Ovary (tissue), 9 donors: ENCODE results near the gene LGR6. TPM values are rescaled to one million over a fixed set of nuclear protein-coding genes. Genes with fewer than 3 reads are reported as not detected.

ENCODE experiments used
- DNase-seq, 5 donors: peaks; one replicate each; pipeline ENCODE4 v3.0.0-alpha.2; 2019 to 2020
- H3K27ac ChIP-seq, 2 donors: fragments of 200-600 bp; one replicate each; pipeline versions ENCODE4 v1.5.1 to v1.8.0; 2019 to 2022
- H3K27me3 ChIP-seq: fragments of 200-600 bp; one replicate; pipeline ENCODE4 v1.8.0; 2022
- H3K36me3 ChIP-seq: fragments of 200-600 bp; sonication (generic); one replicate; pipeline ENCODE4 v1.5.1; 2019
- H3K4me1 ChIP-seq: one replicate; pipeline ENCODE4 v1.8.1; 2013; ENCODE audit warnings: mild to moderate bottlenecking, moderate library complexity; ENCODE audit not compliant: insufficient read depth
- H3K4me3 ChIP-seq: fragments of 200-600 bp; sonication (generic); one replicate; pipeline ENCODE4 v1.5.1; 2017
- H3K9me3 ChIP-seq, 2 donors: fragments of 200-600 bp in 1 of 2; sonication (generic) in 1 of 2; one replicate each; pipeline versions ENCODE4 v1.5.1 to v1.8.1; 2013 to 2019; ENCODE audit warnings: mild to moderate bottlenecking in 1 of 2, moderate library complexity in 1 of 2
- CTCF ChIP-seq, 3 donors: fragments of 450-650 bp in 2 of 3; fragments of 200-600 bp in 1 of 3; IDR thresholded peaks; one replicate each; pipeline versions ENCODE4 v1.5.1 to v1.8.0; 2016 to 2022; ENCODE audit warnings: antibody characterized with exemption in 3 of 3, mild to moderate bottlenecking in 1 of 3
- EP300 ChIP-seq: sonication (generic); formaldehyde crosslinking; IDR thresholded peaks from one replicate; pipeline ENCODE4 v1.6.1; 2017; ENCODE audit warnings: antibody characterized with exemption
- POLR2A ChIP-seq: fragments of 450-650 bp; IDR thresholded peaks from one replicate; pipeline ENCODE4 v1.6.1; 2017; ENCODE audit warnings: antibody characterized with exemption, mild to moderate bottlenecking, moderate library complexity
- WGBS, 3 donors: extraction: QIAGEN DNeasy Blood & Tissue Kit in 1 of 3; methylation state at CpG; one replicate each; pipeline versions ENCODE4 v1.1.5 to v1.1.7; 2013 to 2017; 5-methylcytosine and 5-hydroxymethylcytosine counted together
- intact Hi-C, 4 donors: fragments of 100-400 bp; cut with DNase I; formaldehyde crosslinking; loops; one replicate each; pipeline versions ENCODE4 v1.11.0 to v1.15.1; 2022 to 2023
- polyA plus RNA-seq, 2 donors: library from polyadenylated mRNA; stranded (reverse); fragments of 200-250 nt in 1 of 2; fragments of 350-450 nt in 1 of 2; fragmentation: Illumina TruSeq in 1 of 2; extraction: RNeasy Lipid Tissue Mini Kit (QIAGEN cat#74804) in 1 of 2; gene quantifications; one replicate each; pipeline ENCODE4 v1.2.3, GENCODE V29; 2013 to 2014
- total RNA-seq, 7 donors: library from RNA; depleted of rRNA in 2 of 7; stranded (reverse); fragments of >200 nt in 2 of 7; fragmentation: NEBNext Ultra II Directional in 3 of 7; extraction: Animal tissue kit (Norgen Biotek cat#: 25700) in 3 of 7; gene quantifications; one replicate each; pipeline versions ENCODE4 v1.1.0 to v1.2.4, GENCODE V29; 2016 to 2023
- donor health status: DM: no; HTN: no; CAD: no; lungs with moderate emphysema.
- donor health status: DM: no; HTN: no; CAD: no.
- donor health status: Bipolar disorder and iron deficiency.
- donor health status: DM: yes; HTN: yes; CAD: no.
- donor health status: DM: no; HTN: no; CAD: no.
- donor health status: DM: yes; HTN: yes; CAD: no.

LGR6 gene
- total and polyA plus RNA-seq, 9 donors, result 0.24 to 12.4 (median 1.4) TPM

- Histone ChIP-seq H3K27me3 (no peaks in the 10 kb centered on the region), H3K36me3 (no peaks in the 10 kb centered on the region), H3K4me1 (no peaks in the 10 kb centered on the region), H3K4me3 (no peak overlapping the region), H3K27ac (no peak overlapping the region), H3K9me3 (no peaks in the 10 kb centered on the region)
- TF ChIP-seq EP300 (no peak), CTCF (IDR thresholded peaks at IDR 0.05) (no peak), POLR2A (no peak)
- 28 to 52% (median 36%) methylated on average over 2 of the region's 2 CpGs for WGBS, 3 donors
- intact Hi-C loops, result no loop called here
- no peak for DNase-seq
These were observed 56.2 kb downstream of the LGR6 start for GRCh38 chr1:202249846-202250245.

GRCh38 chr1:202250982-202251381 lies 57.4 kb downstream of the LGR6 start:
- TF ChIP-seq POLR2A (no peak), EP300 (no peak), CTCF (IDR thresholded peaks at IDR 0.05) (no peak)
- Histone ChIP-seq H3K27ac (no peak overlapping the region), H3K36me3 (no peaks in the 10 kb centered on the region), H3K4me3 (no peak overlapping the region), H3K27me3 (no peaks in the 10 kb centered on the region), H3K4me1 (peaks cover 3% of the 10 kb centered on the region), H3K9me3 (no peaks in the 10 kb centered on the region)
- no peak for DNase-seq
- 63 to 69% (median 67%) methylated on average over 10 of the region's 10 CpGs for WGBS, 3 donors
- intact Hi-C loops, result no loop called here

GRCh38 chr1:202251424-202252256 lies 58.0 kb downstream of the LGR6 start:
- TF ChIP-seq POLR2A, result no peak
- TF ChIP-seq EP300, result no peak
- no peak for TF ChIP-seq CTCF (IDR thresholded peaks at IDR 0.05)
- no peak for DNase-seq
- H3K4me1 ChIP-seq, result peaks cover 3% of the 10 kb centered on the region
- H3K36me3 ChIP-seq, result no peaks in the 10 kb centered on the region
- no peaks in the 10 kb centered on the region for H3K27me3 ChIP-seq
- H3K27ac ChIP-seq, result no peak overlapping the region
- intact Hi-C loops, result no loop called here
- 64 to 66% (median 64%) methylated on average over 6 of the region's 6 CpGs for WGBS, 3 donors
- H3K9me3 ChIP-seq, result no peaks in the 10 kb centered on the region
- no peak overlapping the region for H3K4me3 ChIP-seq

- Histone ChIP-seq H3K36me3 (no peaks in the 10 kb centered on the region), H3K4me3 (no peak overlapping the region), H3K9me3 (no peaks in the 10 kb centered on the region), H3K27me3 (no peaks in the 10 kb centered on the region), H3K27ac (no peak overlapping the region), H3K4me1 (peaks cover 3% of the 10 kb centered on the region)
- DNase-seq, result no peak
- TF ChIP-seq POLR2A, result no peak
- 79 to 97% (median 95%) methylated on average over 1 of the region's 1 CpG for WGBS, 3 donors
- intact Hi-C loops, result no loop called here
These were observed 58.7 kb downstream of the LGR6 start for GRCh38 chr1:202252271-202252670.
